Measurements from ENCODE around the gene OR5K2. TPM values are rescaled to one million over a fixed set of nuclear protein-coding genes. Genes with fewer than 3 reads are reported as not detected.

OR5K2 gene
- total RNA-seq, 1 experiment from 2014 or later: not detected

- Histone ChIP-seq H3K27me3 (ENCODE audit: control insufficient read depth, insufficient read depth, low read length) (no peaks in the 10 kb centered on the region), H3K4me3 (ENCODE audit: low read depth in 2 of 2, low read length in 2 of 2) (no peak overlapping the region), H3K36me3 (ENCODE audit: control insufficient read depth, insufficient read depth, low read length) (no peaks in the 10 kb centered on the region), H3K4me1 (ENCODE audit: control insufficient read depth, insufficient read depth, low read length) (no peaks in the 10 kb centered on the region), H3K9me3 (ENCODE audit: control insufficient read depth, insufficient read depth, low read depth, low read length) (no peaks in the 10 kb centered on the region), H3K27ac (ENCODE audit: low read length) (no peak overlapping the region)
- in situ Hi-C loops (cut with HindIII; ENCODE audit: low pct_unique_long_range_greater_than_20kb, low sequenced_read_pairs): no loop called here
- BruUV-seq (replicated peaks): no TSS peak
- ChIA-PET POLR2A (interaction anchor here (0.7 kb wide), 1 partner anchor 173 kb away, joined by 8 read pairs; no protein-coding TSS in a partner anchor), CTCF (no interaction called here)
- TF ChIP-seq CTCF (IDR thresholded peaks at IDR 0.05): no peak
- TF ChIP-seq TCF7L2 (IDR thresholded peaks at IDR 0.05; ENCODE audit: low read depth, low read length): no peak
- DNase-seq (ENCODE audit: low read depth, low spot score) (no peak), ATAC-seq (no peak)
- intact Hi-C loops (cut with micrococcal nuclease; ENCODE audit: unreplicated experiment): loop anchor here (1.0 kb wide), 1 partner anchor 12 kb away; no protein-coding TSS in a partner anchor
Observed at GRCh38 chr3:98460220-98460619, 37.3 kb upstream of the OR5K2 start.

- ChIA-PET POLR2A (no interaction called here), CTCF (no interaction called here)
- ATAC-seq (no peak), DNase-seq (ENCODE audit: low read depth, low spot score) (no peak)
- H3K9me3 ChIP-seq (ENCODE audit: control insufficient read depth, insufficient read depth, low read depth, low read length): no peaks in the 10 kb centered on the region
- no peaks in the 10 kb centered on the region for H3K27me3 ChIP-seq (ENCODE audit: control insufficient read depth, insufficient read depth, low read length)
- in situ Hi-C loops (cut with HindIII; ENCODE audit: low pct_unique_long_range_greater_than_20kb, low sequenced_read_pairs) (no loop called here), intact Hi-C loops (cut with micrococcal nuclease; ENCODE audit: unreplicated experiment) (no loop called here)
- no peak within 1 kb of the TSS for H3K27ac ChIP-seq (ENCODE audit: low read length)
- no peak for TF ChIP-seq SIN3A (IDR thresholded peaks at IDR 0.05; ENCODE audit: borderline replicate concordance, insufficient read depth, low read depth, low read length)
- no peak for TF ChIP-seq TCF7L2 (IDR thresholded peaks at IDR 0.05; ENCODE audit: low read depth, low read length)
- no peak for TF ChIP-seq REST (IDR thresholded peaks at IDR 0.05; ENCODE audit: insufficient read depth in 1 of 2, low read depth in 2 of 2, low read length in 1 of 2)
- no peak for TF ChIP-seq CTCF (IDR thresholded peaks at IDR 0.05)
- TF ChIP-seq POLR2AphosphoS5 (IDR thresholded peaks at IDR 0.05; ENCODE audit: low read depth, low read length): no peak
- H3K4me1 ChIP-seq (ENCODE audit: control insufficient read depth, insufficient read depth, low read length): no peaks in the 10 kb centered on the region
- no peak within 1 kb of the TSS for H3K4me3 ChIP-seq (ENCODE audit: low read depth in 2 of 2, low read length in 2 of 2)
- no TSS peak for BruUV-seq (replicated peaks)
- no peaks in the 10 kb centered on the region for H3K36me3 ChIP-seq (ENCODE audit: control insufficient read depth, insufficient read depth, low read length)
Observed at GRCh38 chr3:98462901-98463300, 34.6 kb upstream of the OR5K2 start, which contains the start of gene OR5K1. Gene OR5K1, plus strand, starts transcription at chr3:98463201. Its CDS starts 6,376 bp downstream, at chr3:98469577.
